ENCODE data around the gene TRABD2A. TPM values are rescaled to one million over a fixed set of nuclear protein-coding genes. Genes with fewer than 3 reads are reported as not detected.

Gene TRABD2A
- total and polyA plus RNA-seq, 2 of the 13 experiments (the other 11 are each of a cell fraction or from before 2014, with no cell fraction given), result 0.15 TPM; not detected in 1

GRCh38 chr2:84906900-84907714, 26.2 kb upstream of the TRABD2A start (continued):
- TF ChIP-seq EEA1 (CRISPR knock-in tag; IDR thresholded peaks at IDR 0.05; ENCODE audit: borderline replicate concordance) (no peak), ZNF850 (CRISPR knock-in tag; conservative IDR thresholded peaks at IDR 0.05) (no peak), HOXA9 (CRISPR knock-in tag; IDR thresholded peaks at IDR 0.05; ENCODE audit: borderline replicate concordance) (no peak), ZNF230 (CRISPR knock-in tag; IDR thresholded peaks at IDR 0.05) (no peak), MIER3 (CRISPR knock-in tag; IDR thresholded peaks at IDR 0.05; ENCODE audit: borderline replicate concordance) (no peak), ZNF232 (CRISPR knock-in tag; IDR thresholded peaks at IDR 0.05; ENCODE audit: borderline replicate concordance) (no peak), ZNF501 (CRISPR knock-in tag; IDR thresholded peaks at IDR 0.05) (no peak), NFKB2 (CRISPR knock-in tag; IDR thresholded peaks at IDR 0.05; ENCODE audit: borderline replicate concordance) (no peak), ZFAT (CRISPR knock-in tag; conservative IDR thresholded peaks at IDR 0.05) (no peak), NCOA1 (CRISPR knock-in tag; IDR thresholded peaks at IDR 0.05) (no peak), KDM4B (CRISPR knock-in tag; IDR thresholded peaks at IDR 0.05) (no peak), ATF7 (IDR thresholded peaks at IDR 0.05) (no peak), ATF7 (CRISPR knock-in tag; IDR thresholded peaks at IDR 0.05) (no peak), NCOR1 (IDR thresholded peaks at IDR 0.05; ENCODE audit: borderline replicate concordance, low read length) (0 out of 2 replicates have a peak, but pooled peaks have one; percentile 10), SP140L (CRISPR knock-in tag; IDR thresholded peaks at IDR 0.05; ENCODE audit: borderline replicate concordance) (no peak), ZNF878 (CRISPR knock-in tag; IDR thresholded peaks at IDR 0.05) (no peak), PRPF4 (IDR thresholded peaks at IDR 0.05; ENCODE audit: low read depth, low read length, poor library complexity, severe bottlenecking) (peak; percentile 72), MIXL1 (CRISPR knock-in tag; IDR thresholded peaks at IDR 0.05) (no peak), RARA (CRISPR knock-in tag; IDR thresholded peaks at IDR 0.05) (no peak), SPEN (CRISPR knock-in tag; IDR thresholded peaks at IDR 0.05; ENCODE audit: low read depth) (no peak), CBX5 (CRISPR knock-in tag; IDR thresholded peaks at IDR 0.05; ENCODE audit: borderline replicate concordance) (no peak), TAF15 (IDR thresholded peaks at IDR 0.05; ENCODE audit: low read depth, low read length, poor library complexity, severe bottlenecking) (no peak), RFX3 (CRISPR knock-in tag; IDR thresholded peaks at IDR 0.05) (no peak), AGO1 (IDR thresholded peaks at IDR 0.05; ENCODE audit: low read depth, low read length, poor library complexity, severe bottlenecking) (peak; percentile 62), FOSL1 (CRISPR knock-in tag; IDR thresholded peaks at IDR 0.05; ENCODE audit: borderline replicate concordance) (no peak), CCDC6 (CRISPR knock-in tag; IDR thresholded peaks at IDR 0.05) (no peak), ZNF713 (CRISPR knock-in tag; IDR thresholded peaks at IDR 0.05) (no peak), CREBL2 (CRISPR knock-in tag; IDR thresholded peaks at IDR 0.05; ENCODE audit: borderline replicate concordance) (no peak)
- TF ChIP-seq, protein P1, sequence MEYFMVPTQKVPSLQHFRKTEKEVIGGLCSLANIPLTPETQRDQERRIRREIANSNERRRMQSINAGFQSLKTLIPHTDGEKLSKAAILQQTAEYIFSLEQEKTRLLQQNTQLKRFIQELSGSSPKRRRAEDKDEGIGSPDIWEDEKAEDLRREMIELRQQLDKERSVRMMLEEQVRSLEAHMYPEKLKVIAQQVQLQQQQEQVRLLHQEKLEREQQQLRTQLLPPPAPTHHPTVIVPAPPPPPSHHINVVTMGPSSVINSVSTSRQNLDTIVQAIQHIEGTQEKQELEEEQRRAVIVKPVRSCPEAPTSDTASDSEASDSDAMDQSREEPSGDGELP (IDR thresholded peaks at IDR 0.05; ENCODE audit: borderline replicate concordance, low read depth), result no peak
- TF ChIP-seq, protein P2, sequence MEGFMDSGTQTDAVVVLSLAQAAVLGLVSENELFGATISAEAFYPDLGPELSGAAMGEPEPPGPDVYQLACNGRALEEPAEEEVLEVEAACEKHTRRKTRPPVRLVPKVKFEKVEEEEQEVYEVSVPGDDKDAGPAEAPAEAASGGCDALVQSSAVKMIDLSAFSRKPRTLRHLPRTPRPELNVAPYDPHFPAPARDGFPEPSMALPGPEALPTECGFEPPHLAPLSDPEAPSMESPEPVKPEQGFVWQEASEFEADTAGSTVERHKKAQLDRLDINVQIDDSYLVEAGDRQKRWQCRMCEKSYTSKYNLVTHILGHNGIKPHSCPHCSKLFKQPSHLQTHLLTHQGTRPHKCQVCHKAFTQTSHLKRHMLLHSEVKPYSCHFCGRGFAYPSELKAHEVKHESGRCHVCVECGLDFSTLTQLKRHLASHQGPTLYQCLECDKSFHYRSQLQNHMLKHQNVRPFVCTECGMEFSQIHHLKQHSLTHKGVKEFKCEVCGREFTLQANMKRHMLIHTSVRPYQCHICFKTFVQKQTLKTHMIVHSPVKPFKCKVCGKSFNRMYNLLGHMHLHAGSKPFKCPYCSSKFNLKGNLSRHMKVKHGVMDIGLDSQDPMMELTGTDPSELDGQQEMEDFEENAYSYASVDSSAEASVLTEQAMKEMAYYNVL (CRISPR knock-in tag; IDR thresholded peaks at IDR 0.05; ENCODE audit: borderline replicate concordance), result no peak
